ENCODE data around the gene SAMSN1. TPM values are rescaled to one million over a fixed set of nuclear protein-coding genes. Genes with fewer than 3 reads are reported as not detected.

The SAMSN1 gene
- total RNA-seq, 4 donors from 2014 or later = 0.80 to 1.9 (median 0.93) TPM

DNA sequence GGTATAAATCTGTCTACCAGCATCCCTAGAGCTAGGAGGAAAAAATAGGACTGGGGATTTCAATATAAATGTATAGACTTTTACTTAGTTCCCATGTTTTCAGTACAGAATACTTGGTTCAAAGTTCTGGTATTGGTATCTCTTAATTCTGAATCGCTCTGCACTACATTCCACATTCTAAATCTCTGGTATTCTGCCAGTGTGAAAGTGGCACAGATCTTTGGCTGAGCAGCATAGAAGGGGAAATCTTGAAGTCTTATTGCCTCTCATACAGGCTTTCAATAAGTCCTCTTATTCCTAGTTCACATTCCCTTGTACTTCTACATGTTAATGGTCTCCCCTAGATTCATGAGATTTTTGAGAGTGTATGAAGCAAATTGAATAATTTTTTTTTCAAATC is 89.2 kb downstream of the SAMSN1 start:
- 81% methylated on average over 1 of the region's 1 CpG for WGBS
- H3K27me3 ChIP-seq = no peaks in the 10 kb centered on the region
- no peak overlapping the region for H3K4me3 ChIP-seq
- no peak overlapping the region for H3K27ac ChIP-seq
- H3K36me3 ChIP-seq = no peaks in the 10 kb centered on the region
- H3K9me3 ChIP-seq = no peaks in the 10 kb centered on the region
- no peak for DNase-seq (ENCODE audit: low spot score in 2 of 2)
- H3K4me1 ChIP-seq = no peaks in the 10 kb centered on the region
- TF ChIP-seq POLR2A (IDR thresholded peaks at IDR 0.05) (no peak), EP300 (IDR thresholded peaks at IDR 0.05) (no peak), POLR2AphosphoS5 (IDR thresholded peaks at IDR 0.05) (no peak)
- TF ChIP-seq, protein P1, sequence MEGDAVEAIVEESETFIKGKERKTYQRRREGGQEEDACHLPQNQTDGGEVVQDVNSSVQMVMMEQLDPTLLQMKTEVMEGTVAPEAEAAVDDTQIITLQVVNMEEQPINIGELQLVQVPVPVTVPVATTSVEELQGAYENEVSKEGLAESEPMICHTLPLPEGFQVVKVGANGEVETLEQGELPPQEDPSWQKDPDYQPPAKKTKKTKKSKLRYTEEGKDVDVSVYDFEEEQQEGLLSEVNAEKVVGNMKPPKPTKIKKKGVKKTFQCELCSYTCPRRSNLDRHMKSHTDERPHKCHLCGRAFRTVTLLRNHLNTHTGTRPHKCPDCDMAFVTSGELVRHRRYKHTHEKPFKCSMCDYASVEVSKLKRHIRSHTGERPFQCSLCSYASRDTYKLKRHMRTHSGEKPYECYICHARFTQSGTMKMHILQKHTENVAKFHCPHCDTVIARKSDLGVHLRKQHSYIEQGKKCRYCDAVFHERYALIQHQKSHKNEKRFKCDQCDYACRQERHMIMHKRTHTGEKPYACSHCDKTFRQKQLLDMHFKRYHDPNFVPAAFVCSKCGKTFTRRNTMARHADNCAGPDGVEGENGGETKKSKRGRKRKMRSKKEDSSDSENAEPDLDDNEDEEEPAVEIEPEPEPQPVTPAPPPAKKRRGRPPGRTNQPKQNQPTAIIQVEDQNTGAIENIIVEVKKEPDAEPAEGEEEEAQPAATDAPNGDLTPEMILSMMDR (IDR thresholded peaks at IDR 0.05) = no peak

DNA sequence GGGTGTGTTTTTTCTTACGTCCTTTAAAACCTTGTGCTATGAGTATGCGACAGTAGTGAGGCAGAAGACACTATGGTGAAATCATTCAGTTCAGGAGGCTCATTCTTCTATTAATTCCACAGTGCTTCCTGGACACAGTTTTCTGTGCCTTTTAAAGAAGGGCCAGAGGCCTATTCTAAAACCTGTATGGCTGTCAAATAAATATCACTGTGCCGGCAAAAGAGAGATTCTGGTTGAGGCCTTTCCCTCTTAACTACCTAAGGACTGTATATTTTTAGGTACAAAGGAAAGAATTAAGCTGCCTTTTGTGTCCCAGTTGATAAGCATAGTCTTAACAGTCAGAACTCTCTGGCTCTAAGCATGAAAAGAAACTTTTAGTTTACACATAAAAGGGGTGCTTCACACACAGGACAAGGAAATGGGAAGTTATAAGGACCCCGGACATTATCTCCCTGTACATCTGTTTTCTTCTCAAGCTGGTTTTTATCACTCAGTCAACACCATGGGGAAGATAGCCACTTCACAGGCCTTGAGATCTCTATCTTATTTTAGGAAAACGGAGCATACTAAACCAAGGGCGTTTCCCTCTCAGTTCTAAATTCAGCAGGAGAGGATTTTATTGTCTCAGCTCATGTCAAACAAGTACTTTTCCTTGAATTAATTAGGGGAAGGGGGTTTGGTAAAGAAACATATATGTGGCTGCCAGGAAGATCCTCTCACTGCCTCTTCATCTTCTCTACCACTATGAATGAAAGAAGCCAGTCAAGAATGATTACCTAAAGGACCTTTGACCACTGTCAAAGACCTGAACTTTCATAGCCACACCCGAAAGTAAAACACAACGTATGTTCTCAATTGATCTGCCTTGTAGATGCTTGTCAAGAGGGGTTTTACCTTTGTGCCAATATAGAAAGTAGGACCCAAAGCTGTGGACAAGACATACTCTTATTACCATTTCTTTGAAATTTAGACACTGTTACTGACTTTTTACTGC is 91.8 kb downstream of the SAMSN1 start:
- no peaks in the 10 kb centered on the region for H3K27me3 ChIP-seq
- no peak overlapping the region for H3K27ac ChIP-seq
- TF ChIP-seq, protein P1 (IDR thresholded peaks at IDR 0.05) = no peak
- TF ChIP-seq POLR2A (IDR thresholded peaks at IDR 0.05) (no peak), EP300 (IDR thresholded peaks at IDR 0.05) (no peak), POLR2AphosphoS5 (IDR thresholded peaks at IDR 0.05) (no peak)
- no peaks in the 10 kb centered on the region for H3K4me1 ChIP-seq
- WGBS = 56% methylated on average over 8 of the region's 8 CpGs
- no peak for DNase-seq (ENCODE audit: low spot score in 2 of 2)
- no peaks in the 10 kb centered on the region for H3K9me3 ChIP-seq
- no peak overlapping the region for H3K4me3 ChIP-seq
- no peaks in the 10 kb centered on the region for H3K36me3 ChIP-seq

DNA sequence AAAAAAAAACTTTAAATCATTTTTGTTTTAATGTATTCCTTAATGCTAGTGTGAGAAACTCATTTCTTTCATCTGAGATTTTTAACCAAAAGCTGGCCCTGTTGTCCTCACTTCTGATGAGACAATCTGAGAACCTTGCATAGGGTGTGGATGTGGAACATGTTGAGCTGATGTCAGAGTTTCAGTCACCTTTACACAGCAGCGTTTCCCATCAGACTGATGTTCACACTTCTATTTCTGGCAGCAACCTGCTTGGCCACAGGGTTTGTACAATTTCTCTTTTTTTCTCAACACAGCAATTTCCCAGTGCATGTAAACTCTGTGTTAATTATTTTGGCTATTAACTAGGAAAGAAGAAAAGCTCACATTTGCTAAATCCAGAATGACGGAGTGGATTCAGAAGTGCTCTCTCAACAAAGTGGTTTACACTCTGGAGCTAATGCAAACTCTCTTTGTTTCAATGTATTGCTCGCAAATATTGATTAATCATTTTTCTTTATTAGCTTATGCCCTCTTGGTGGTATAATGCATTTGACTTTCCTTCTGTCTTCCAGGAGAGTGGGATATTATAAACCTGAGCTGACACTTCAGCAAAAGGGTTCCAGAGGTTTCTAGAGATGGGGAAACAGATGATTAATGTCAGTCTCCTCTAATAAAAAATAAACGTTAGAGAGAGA is 92.6 kb downstream of the SAMSN1 start:
- Histone ChIP-seq H3K4me1 (no peaks in the 10 kb centered on the region), H3K4me3 (no peak overlapping the region), H3K27ac (no peak overlapping the region), H3K9me3 (no peaks in the 10 kb centered on the region), H3K27me3 (no peaks in the 10 kb centered on the region), H3K36me3 (no peaks in the 10 kb centered on the region)
- TF ChIP-seq POLR2AphosphoS5 (IDR thresholded peaks at IDR 0.05) (no peak), POLR2A (IDR thresholded peaks at IDR 0.05) (no peak), EP300 (IDR thresholded peaks at IDR 0.05) (no peak)
- TF ChIP-seq, protein P1 (IDR thresholded peaks at IDR 0.05) = no peak
- DNase-seq (ENCODE audit: low spot score in 2 of 2) = no peak
- WGBS = 68% methylated on average over 4 of the region's 4 CpGs

DNA sequence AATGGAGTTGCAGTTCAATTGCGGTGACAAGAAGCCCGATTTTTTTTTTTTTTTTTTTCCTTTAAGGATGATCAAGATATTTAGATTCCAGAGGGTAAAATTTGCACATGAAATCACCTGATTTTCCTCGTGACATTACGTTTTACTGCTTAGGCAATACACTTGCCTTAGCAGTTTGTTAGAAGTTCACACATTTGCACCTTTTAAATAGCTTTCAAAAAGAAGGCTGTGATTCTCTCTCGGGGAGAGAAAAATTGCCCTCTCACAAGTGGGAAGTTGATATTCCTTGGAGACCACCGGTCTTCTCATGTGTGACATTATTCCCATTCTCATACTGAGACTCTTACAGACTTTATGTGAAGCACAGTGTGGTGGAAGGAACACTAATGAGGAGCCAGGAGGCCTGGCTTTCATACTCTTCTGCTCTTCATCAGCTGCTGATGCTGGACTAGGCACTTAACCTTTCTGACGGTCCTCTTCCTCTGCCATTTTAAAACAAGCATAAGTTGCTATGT is 93.3 kb downstream of the SAMSN1 start:
- 77% methylated on average over 7 of the region's 7 CpGs for WGBS
- no peak overlapping the region for H3K27ac ChIP-seq
- no peaks in the 10 kb centered on the region for H3K4me1 ChIP-seq
- no peak for TF ChIP-seq POLR2AphosphoS5 (IDR thresholded peaks at IDR 0.05)
- TF ChIP-seq, protein P1 (IDR thresholded peaks at IDR 0.05) = no peak
- no peak for TF ChIP-seq EP300 (IDR thresholded peaks at IDR 0.05)
- TF ChIP-seq POLR2A (IDR thresholded peaks at IDR 0.05) = no peak
- no peak for DNase-seq (ENCODE audit: low spot score in 2 of 2)
- H3K27me3 ChIP-seq = no peaks in the 10 kb centered on the region
- no peaks in the 10 kb centered on the region for H3K9me3 ChIP-seq
- no peaks in the 10 kb centered on the region for H3K36me3 ChIP-seq
- H3K4me3 ChIP-seq = no peak overlapping the region

Measured in suprapubic skin (tissue), 4 donors.